ENCODE data around the gene DYRK1B. TPM values are rescaled to one million over a fixed set of nuclear protein-coding genes. Genes with fewer than 3 reads are reported as not detected.
"Not testable (repeated sequence)": the region's sequence is repeated elsewhere in the genome, so short reads cannot be mapped to it uniquely, and the experiment has no call there.

DYRK1B gene
- total RNA-seq, 2 experiments from 2014 or later, result 3.0 to 9.2 TPM

GRCh38 chr19:39817888-39818561, 15.9 kb downstream of the DYRK1B start:
- ChIA-PET CTCF (ENCODE audit: unreplicated experiment) (no interaction called here), POLR2A (no interaction called here)
- H3K4me1 ChIP-seq (ENCODE audit: insufficient read depth, low read length, poor library complexity, severe bottlenecking), result no peaks in the 10 kb centered on the region
- H3K4me3 ChIP-seq (ENCODE audit: low read depth, low read length, poor library complexity, severe bottlenecking), result no peak overlapping the region
- intact Hi-C loops (cut with micrococcal nuclease; ENCODE audit: unreplicated experiment), result no loop called here
- 0 out of 2 replicates have a peak, but pooled peaks cover 4% of the 10 kb centered on the region for H3K9me3 ChIP-seq (ENCODE audit: low read length)
- no peak overlapping the region for H2AFZ ChIP-seq (ENCODE audit: low read length)
- H3K4me2 ChIP-seq (ENCODE audit: low read length), result no peak overlapping the region
- no peaks in the 10 kb centered on the region for H3K79me2 ChIP-seq (ENCODE audit: insufficient read depth, low read depth, low read length)
- no peaks in the 10 kb centered on the region for H3K9me2 ChIP-seq (ENCODE audit: insufficient read depth, low read length)
- peaks cover 13% of the 10 kb centered on the region; the same call in 1 of the 2 replicates for H3K36me3 ChIP-seq (ENCODE audit: insufficient read depth, low read length)
- BruUV-seq (replicated peaks), result no TSS peak
- H4K20me1 ChIP-seq (ENCODE audit: insufficient read depth, low read length), result no peaks in the 10 kb centered on the region
- TF ChIP-seq EZH2phosphoT487 (IDR thresholded peaks at IDR 0.05; ENCODE audit: borderline replicate concordance, low read depth, low read length) (no peak), CTCF (conservative IDR thresholded peaks at IDR 0.05; ENCODE audit: low read length) (no peak)
- DNase-seq (ENCODE audit: low spot score), result no peak
- H3K27ac ChIP-seq (ENCODE audit: low read depth, low read length, poor library complexity, severe bottlenecking), result no peak overlapping the region

GRCh38 chr19:39816287-39817048, 17.5 kb downstream of the DYRK1B start:
- CTCF ChIA-PET (ENCODE audit: unreplicated experiment), result no interaction called here
- no peak for DNase-seq (ENCODE audit: low spot score)
- TF ChIP-seq EZH2phosphoT487 (IDR thresholded peaks at IDR 0.05; ENCODE audit: borderline replicate concordance, low read depth, low read length) (no peak), CTCF (conservative IDR thresholded peaks at IDR 0.05; ENCODE audit: low read length) (no peak)
- no peaks in the 10 kb centered on the region for H3K9me2 ChIP-seq (ENCODE audit: insufficient read depth, low read length)
- POLR2A ChIA-PET, result no interaction called here
- H3K4me2 ChIP-seq (ENCODE audit: low read length), result no peak overlapping the region
- intact Hi-C loops (cut with micrococcal nuclease; ENCODE audit: unreplicated experiment), result no loop called here
- H3K4me1 ChIP-seq (ENCODE audit: insufficient read depth, low read length, poor library complexity, severe bottlenecking), result no peaks in the 10 kb centered on the region
- 0 out of 2 replicates have a peak, but pooled peaks cover 6% of the 10 kb centered on the region for H3K36me3 ChIP-seq (ENCODE audit: insufficient read depth, low read length)
- no peaks in the 10 kb centered on the region for H3K79me2 ChIP-seq (ENCODE audit: insufficient read depth, low read depth, low read length)
- BruUV-seq (replicated peaks), result no TSS peak
- no peaks in the 10 kb centered on the region for H4K20me1 ChIP-seq (ENCODE audit: insufficient read depth, low read length)
- no peak overlapping the region for H2AFZ ChIP-seq (ENCODE audit: low read length)
- no peak overlapping the region for H3K4me3 ChIP-seq (ENCODE audit: low read depth, low read length, poor library complexity, severe bottlenecking)
- H3K9me3 ChIP-seq (ENCODE audit: low read length), result 0 out of 2 replicates have a peak, but pooled peaks cover 4% of the 10 kb centered on the region
- H3K27ac ChIP-seq (ENCODE audit: low read depth, low read length, poor library complexity, severe bottlenecking), result no peak overlapping the region

GRCh38 chr19:39814595-39814994, 19.4 kb downstream of the DYRK1B start:
- H3K9me3 ChIP-seq (ENCODE audit: low read length), result no peaks in the 10 kb centered on the region
- no peak overlapping the region for H3K4me3 ChIP-seq (ENCODE audit: low read depth, low read length, poor library complexity, severe bottlenecking)
- no peak for TF ChIP-seq EZH2phosphoT487 (IDR thresholded peaks at IDR 0.05; ENCODE audit: borderline replicate concordance, low read depth, low read length)
- no peak for TF ChIP-seq CTCF (conservative IDR thresholded peaks at IDR 0.05; ENCODE audit: low read length)
- H3K4me1 ChIP-seq (ENCODE audit: insufficient read depth, low read length, poor library complexity, severe bottlenecking), result no peaks in the 10 kb centered on the region
- ChIA-PET POLR2A (no interaction called here), CTCF (ENCODE audit: unreplicated experiment) (no interaction called here)
- no peak overlapping the region for H3K4me2 ChIP-seq (ENCODE audit: low read length)
- no peaks in the 10 kb centered on the region for H3K36me3 ChIP-seq (ENCODE audit: insufficient read depth, low read length)
- H3K79me2 ChIP-seq (ENCODE audit: insufficient read depth, low read depth, low read length), result no peaks in the 10 kb centered on the region
- intact Hi-C loops (cut with micrococcal nuclease; ENCODE audit: unreplicated experiment), result no loop called here
- no peak for DNase-seq (ENCODE audit: low spot score)
- no peaks in the 10 kb centered on the region for H3K9me2 ChIP-seq (ENCODE audit: insufficient read depth, low read length)
- BruUV-seq (replicated peaks), result no TSS peak
- H3K27ac ChIP-seq (ENCODE audit: low read depth, low read length, poor library complexity, severe bottlenecking), result no peak overlapping the region
- no peaks in the 10 kb centered on the region for H4K20me1 ChIP-seq (ENCODE audit: insufficient read depth, low read length)
- no peak overlapping the region for H2AFZ ChIP-seq (ENCODE audit: low read length)

GRCh38 chr19:39814111-39814510, 19.9 kb downstream of the DYRK1B start:
- H3K4me2 ChIP-seq (ENCODE audit: low read length); BruUV-seq (replicated peaks); H3K27ac ChIP-seq (ENCODE audit: low read depth, low read length, poor library complexity, severe bottlenecking); POLR2A ChIA-PET; H3K9me3 ChIP-seq (ENCODE audit: low read length); H3K4me1 ChIP-seq (ENCODE audit: insufficient read depth, low read length, poor library complexity, severe bottlenecking); H3K4me3 ChIP-seq (ENCODE audit: low read depth, low read length, poor library complexity, severe bottlenecking); DNase-seq (ENCODE audit: low spot score); CTCF ChIA-PET (ENCODE audit: unreplicated experiment); intact Hi-C loops (cut with micrococcal nuclease; ENCODE audit: unreplicated experiment); H4K20me1 ChIP-seq (ENCODE audit: insufficient read depth, low read length); H3K9me2 ChIP-seq (ENCODE audit: insufficient read depth, low read length); H3K79me2 ChIP-seq (ENCODE audit: insufficient read depth, low read depth, low read length); H2AFZ ChIP-seq (ENCODE audit: low read length); H3K36me3 ChIP-seq (ENCODE audit: insufficient read depth, low read length): not testable (repeated sequence)

Measured in OCI-LY7 (cell line).